ENCODE measurements around the gene IL18.

Gene IL18

DNA sequence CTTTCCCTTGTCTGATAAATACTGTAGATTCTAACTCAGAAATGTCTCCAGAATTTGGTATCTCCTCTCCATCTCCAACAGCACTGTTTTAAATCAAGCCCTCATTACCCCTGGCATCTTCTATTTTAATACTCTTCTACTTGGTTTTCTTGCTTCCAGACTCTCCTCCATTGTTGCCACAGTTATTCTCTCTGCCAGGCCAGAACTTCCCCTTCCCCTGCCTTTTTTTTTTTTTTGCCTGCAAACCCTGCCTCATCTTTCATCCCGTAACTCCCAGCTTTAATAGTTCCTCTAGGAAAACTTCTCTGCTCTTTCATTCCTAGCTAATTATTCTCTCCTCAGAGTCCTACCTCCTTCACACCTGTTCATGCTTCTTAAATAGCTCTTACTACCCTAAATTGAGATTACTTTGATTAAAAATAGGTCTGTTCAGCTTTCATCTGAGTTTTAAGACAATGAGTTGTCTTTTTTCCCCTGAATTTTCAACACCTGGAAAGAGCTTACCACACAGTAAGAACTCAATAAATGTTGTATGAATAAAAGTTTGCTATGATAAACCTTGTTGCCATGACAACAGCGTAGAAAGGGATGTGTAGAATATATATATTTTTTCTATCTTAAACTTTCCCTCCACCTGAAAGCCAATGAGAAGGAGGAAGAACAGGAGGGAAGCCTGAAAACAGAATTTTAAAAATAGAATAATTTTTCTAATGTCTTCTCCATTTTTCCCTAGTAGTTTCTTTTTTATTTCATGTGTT is 3.6 kb downstream of the IL18 start:
- no peak overlapping the region for H2BK12ac ChIP-seq (ENCODE audit: low read length)
- no peak for DNase-seq
- H3K4me2 ChIP-seq (ENCODE audit: low read length) = no peak overlapping the region
- no peaks in the 10 kb centered on the region for H3K79me2 ChIP-seq (ENCODE audit: control insufficient read depth, insufficient read depth, low read length, poor library complexity)
- H3K18ac ChIP-seq (ENCODE audit: low read length) = no peak overlapping the region
- H2AK5ac ChIP-seq (ENCODE audit: low read length) = no peak overlapping the region
- H3K36me3 ChIP-seq (ENCODE audit: control insufficient read depth in 1 of 2, insufficient read depth in 2 of 2, low read length in 2 of 2) = no peaks in the 10 kb centered on the region
- H4K12ac ChIP-seq (ENCODE audit: low read depth, low read length) = no peak overlapping the region
- no peaks in the 10 kb centered on the region for H3K9me3 ChIP-seq (ENCODE audit: insufficient read depth, low read depth, low read length)
- no peak overlapping the region for H3K14ac ChIP-seq (ENCODE audit: low read length)
- no CpG with 5 or more reads among the region's 2 CpGs for WGBS (ENCODE audit: extremely low coverage, insufficient coverage, insufficient read length)
- no peak overlapping the region for H2AFZ ChIP-seq (ENCODE audit: insufficient read depth, low read length, poor library complexity)
- H3K23ac ChIP-seq (ENCODE audit: low read length) = no peak overlapping the region
- no peaks in the 10 kb centered on the region for H3K27me3 ChIP-seq (ENCODE audit: insufficient read depth, low read length)
- H4K91ac ChIP-seq (ENCODE audit: low read depth, low read length) = no peak overlapping the region
- no peak overlapping the region for H3K4ac ChIP-seq (ENCODE audit: low read depth, low read length)
- no peak overlapping the region for H3K4me3 ChIP-seq (ENCODE audit: low read depth, low read length)
- no peak overlapping the region for H2BK5ac ChIP-seq (ENCODE audit: low read depth, low read length, poor library complexity)
- H3K27ac ChIP-seq (ENCODE audit: low read depth, low read length) = no peak overlapping the region
- H2BK120ac ChIP-seq (ENCODE audit: insufficient read depth, low read length, poor library complexity) = no peak overlapping the region
- H3K79me1 ChIP-seq (ENCODE audit: low read length) = no peaks in the 10 kb centered on the region
- no peak overlapping the region for H4K8ac ChIP-seq (ENCODE audit: low read depth, low read length)
- H3K4me1 ChIP-seq (ENCODE audit: control insufficient read depth in 1 of 2, insufficient read depth in 2 of 2, low read length in 2 of 2) = no peaks in the 10 kb centered on the region
- H3K9ac ChIP-seq (ENCODE audit: low read length) = no peak overlapping the region

DNA sequence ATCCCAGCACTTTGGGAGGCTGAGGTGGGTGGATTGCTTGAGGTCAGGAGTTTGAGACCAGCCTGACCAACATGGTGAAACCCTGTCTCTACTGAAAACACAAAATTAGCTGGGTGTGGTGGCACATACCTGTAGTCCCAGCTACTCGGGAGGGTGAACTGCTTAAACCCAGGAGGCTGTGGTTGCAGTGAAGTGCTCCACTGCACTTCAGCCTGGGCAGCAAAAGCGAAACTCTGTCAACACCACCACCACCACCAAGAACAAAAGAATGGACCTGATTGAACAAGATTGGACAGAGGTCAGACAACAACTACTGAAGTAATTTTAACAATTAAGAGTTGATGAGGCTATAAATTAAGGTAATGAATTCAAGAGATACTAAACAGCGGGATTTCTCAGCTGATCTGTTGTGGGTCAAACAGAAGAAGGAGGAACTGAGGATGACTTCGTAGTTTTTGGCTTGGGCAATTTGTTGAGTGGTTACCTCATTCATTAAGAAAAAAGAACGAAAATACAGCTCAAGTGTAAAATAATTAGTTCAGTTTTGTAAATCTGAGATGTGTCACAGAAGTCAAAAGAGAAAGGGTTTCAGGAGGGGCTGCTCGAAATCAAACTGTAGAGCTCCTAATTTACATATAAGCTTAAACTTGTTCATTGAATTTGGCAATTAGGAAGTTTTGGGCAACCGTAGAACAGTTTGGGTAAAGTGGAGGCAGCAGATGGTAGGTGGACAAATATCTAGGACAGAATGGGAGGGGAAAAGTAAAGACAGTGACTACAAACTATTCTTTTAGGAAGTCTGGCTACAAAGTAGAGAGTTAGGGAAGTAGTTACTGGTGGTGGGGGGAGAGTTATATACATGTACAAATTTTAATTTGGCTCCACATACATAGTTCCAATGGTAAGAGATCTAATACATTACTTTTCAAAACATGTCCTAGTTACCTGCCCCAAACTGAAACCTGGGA is 4.5 kb downstream of the IL18 start:
- Histone ChIP-seq H3K27me3 (ENCODE audit: insufficient read depth, low read length) (no peaks in the 10 kb centered on the region), H3K14ac (ENCODE audit: low read length) (no peak overlapping the region), H2AK5ac (ENCODE audit: low read length) (no peak overlapping the region), H3K9ac (ENCODE audit: low read length) (no peak overlapping the region), H3K4me3 (ENCODE audit: low read depth, low read length) (no peak overlapping the region), H3K4me2 (ENCODE audit: low read length) (no peak overlapping the region), H2BK5ac (ENCODE audit: low read depth, low read length, poor library complexity) (no peak overlapping the region), H3K9me3 (ENCODE audit: insufficient read depth, low read depth, low read length) (no peaks in the 10 kb centered on the region), H3K79me1 (ENCODE audit: low read length) (no peaks in the 10 kb centered on the region), H3K4me1 (ENCODE audit: control insufficient read depth in 1 of 2, insufficient read depth in 2 of 2, low read length in 2 of 2) (no peaks in the 10 kb centered on the region), H2AFZ (ENCODE audit: insufficient read depth, low read length, poor library complexity) (no peak overlapping the region), H3K18ac (ENCODE audit: low read length) (no peak overlapping the region), H3K36me3 (ENCODE audit: control insufficient read depth in 1 of 2, insufficient read depth in 2 of 2, low read length in 2 of 2) (no peaks in the 10 kb centered on the region), H3K23ac (ENCODE audit: low read length) (no peak overlapping the region), H4K8ac (ENCODE audit: low read depth, low read length) (no peak overlapping the region), H3K4ac (ENCODE audit: low read depth, low read length) (no peak overlapping the region), H3K27ac (ENCODE audit: low read depth, low read length) (no peak overlapping the region), H2BK120ac (ENCODE audit: insufficient read depth, low read length, poor library complexity) (no peak overlapping the region), H4K91ac (ENCODE audit: low read depth, low read length) (no peak overlapping the region), H2BK12ac (ENCODE audit: low read length) (no peak overlapping the region), H3K79me2 (ENCODE audit: control insufficient read depth, insufficient read depth, low read length, poor library complexity) (no peaks in the 10 kb centered on the region), H4K12ac (ENCODE audit: low read depth, low read length) (no peak overlapping the region)
- no peak for DNase-seq
- WGBS (ENCODE audit: extremely low coverage, insufficient coverage, insufficient read length) = no CpG with 5 or more reads among the region's 7 CpGs

DNA sequence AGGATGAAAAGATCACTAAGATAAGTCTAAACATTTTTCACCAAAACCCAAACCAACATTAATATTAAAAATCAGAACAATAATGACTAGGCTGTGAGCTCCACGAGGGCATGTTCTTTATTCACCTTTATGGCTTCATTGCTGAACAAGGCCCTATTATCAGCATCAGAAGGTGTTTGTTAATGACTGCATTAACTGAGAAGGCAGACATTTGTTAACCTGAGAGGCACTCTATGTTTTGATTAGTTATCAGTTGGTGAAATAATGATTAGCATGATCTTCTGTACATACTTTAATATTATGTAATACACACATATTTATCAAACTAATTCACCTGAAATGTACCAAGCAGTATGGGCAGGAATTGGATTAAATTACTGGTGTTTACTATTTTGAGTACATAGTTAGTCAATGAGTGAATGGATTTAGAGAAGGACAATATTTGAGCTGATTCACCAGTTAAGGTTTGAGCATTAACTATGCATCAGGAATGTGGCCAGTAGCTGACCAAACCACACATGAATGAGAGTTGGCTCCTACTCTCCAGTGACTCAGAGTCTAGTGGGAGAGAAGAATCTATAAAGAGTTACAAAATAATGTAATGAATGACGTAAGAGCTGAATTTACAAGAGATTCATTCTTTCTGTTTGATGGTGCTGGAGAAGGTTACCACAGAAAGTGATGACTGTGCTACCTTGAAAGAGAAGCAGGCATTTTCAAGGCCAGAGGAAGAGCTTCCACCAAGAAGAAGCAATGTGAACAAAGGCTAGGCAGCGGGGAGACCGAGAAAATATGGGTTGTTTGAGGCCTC is 6.7 kb downstream of the IL18 start:
- no peaks in the 10 kb centered on the region for H3K9me3 ChIP-seq (ENCODE audit: insufficient read depth, low read depth, low read length)
- H4K91ac ChIP-seq (ENCODE audit: low read depth, low read length) = no peak overlapping the region
- no peak overlapping the region for H4K8ac ChIP-seq (ENCODE audit: low read depth, low read length)
- no peaks in the 10 kb centered on the region for H3K79me1 ChIP-seq (ENCODE audit: low read length)
- no peaks in the 10 kb centered on the region for H3K79me2 ChIP-seq (ENCODE audit: control insufficient read depth, insufficient read depth, low read length, poor library complexity)
- no peaks in the 10 kb centered on the region for H3K4me1 ChIP-seq (ENCODE audit: control insufficient read depth in 1 of 2, insufficient read depth in 2 of 2, low read length in 2 of 2)
- WGBS (ENCODE audit: extremely low coverage, insufficient coverage, insufficient read length) = no CpG with 5 or more reads among the region's 4 CpGs
- H2BK12ac ChIP-seq (ENCODE audit: low read length) = no peak overlapping the region
- H2AK5ac ChIP-seq (ENCODE audit: low read length) = no peak overlapping the region
- no peaks in the 10 kb centered on the region for H3K36me3 ChIP-seq (ENCODE audit: control insufficient read depth in 1 of 2, insufficient read depth in 2 of 2, low read length in 2 of 2)
- no peak overlapping the region for H3K27ac ChIP-seq (ENCODE audit: low read depth, low read length)
- no peak overlapping the region for H3K4me2 ChIP-seq (ENCODE audit: low read length)
- H3K14ac ChIP-seq (ENCODE audit: low read length) = no peak overlapping the region
- no peak overlapping the region for H3K4ac ChIP-seq (ENCODE audit: low read depth, low read length)
- H3K9ac ChIP-seq (ENCODE audit: low read length) = no peak overlapping the region
- peak; percentile 61 to 84 for DNase-seq
- H3K23ac ChIP-seq (ENCODE audit: low read length) = no peak overlapping the region
- H2BK5ac ChIP-seq (ENCODE audit: low read depth, low read length, poor library complexity) = no peak overlapping the region
- no peak overlapping the region for H2BK120ac ChIP-seq (ENCODE audit: insufficient read depth, low read length, poor library complexity)
- no peak overlapping the region for H3K4me3 ChIP-seq (ENCODE audit: low read depth, low read length)
- H3K18ac ChIP-seq (ENCODE audit: low read length) = no peak overlapping the region
- H4K12ac ChIP-seq (ENCODE audit: low read depth, low read length) = no peak overlapping the region
- H2AFZ ChIP-seq (ENCODE audit: insufficient read depth, low read length, poor library complexity) = no peak overlapping the region
- H3K27me3 ChIP-seq (ENCODE audit: insufficient read depth, low read length) = no peaks in the 10 kb centered on the region
